A549 (cell line): ENCODE results near the gene RNASE7.

Experiments used
- RAD21 ChIP-seq, 2 experiments: fragments of >200 bp in 1 of 2; sonication (Bioruptor Twin) in 1 of 2; formaldehyde crosslinking in 1 of 2; IDR thresholded peaks in 1 of 2; conservative IDR thresholded peaks in 1 of 2; 2 replicates in 1 of 2; 3 replicates in 1 of 2; pipeline ENCODE4 v1.6.1; 2012 to 2018; ENCODE audit warnings: inconsistent platforms in 1 of 2
- SREBF2 ChIP-seq: fragments of 450-650 bp; IDR thresholded peaks from 2 replicates; pipeline ENCODE4 v1.6.1; 2014; ENCODE audit warnings: mild to moderate bottlenecking, moderate library complexity

DNA sequence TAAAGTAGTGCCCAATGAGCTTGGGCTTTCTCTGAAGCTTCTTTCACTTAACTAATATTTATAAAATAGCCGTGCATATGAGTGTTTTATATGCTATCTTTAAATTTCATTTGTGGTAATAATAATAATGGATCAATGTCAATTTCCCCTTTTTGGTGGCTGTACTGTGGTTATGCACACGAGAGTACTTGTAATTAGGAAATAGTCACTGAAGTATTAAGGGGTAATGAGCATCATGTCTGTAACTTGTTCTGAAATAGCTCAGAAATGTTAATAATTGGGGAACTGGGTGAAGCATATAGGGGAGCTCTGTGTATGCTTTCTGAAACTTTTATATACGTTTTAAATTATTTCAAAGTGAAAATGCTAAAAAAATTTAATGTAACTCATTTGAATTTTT lies 8.4 kb downstream of the RNASE7 start:
- TF ChIP-seq RAD21 (conservative IDR thresholded peaks at IDR 0.05 in 1 of 2, IDR thresholded peaks at IDR 0.05 in 1 of 2) (no peak), SREBF2 (no peak)
